GM18498 (cell line): Measurements from ENCODE around the gene NTM.

Experiments
- ATAC-seq: cut with Tn5 transposase; IDR thresholded peaks from one replicate; pipeline ENCODE4 v1.9.1; 2021; ENCODE audit warnings: mild to moderate bottlenecking, moderate library complexity; ENCODE audit not compliant: unreplicated experiment

The NTM gene

DNA sequence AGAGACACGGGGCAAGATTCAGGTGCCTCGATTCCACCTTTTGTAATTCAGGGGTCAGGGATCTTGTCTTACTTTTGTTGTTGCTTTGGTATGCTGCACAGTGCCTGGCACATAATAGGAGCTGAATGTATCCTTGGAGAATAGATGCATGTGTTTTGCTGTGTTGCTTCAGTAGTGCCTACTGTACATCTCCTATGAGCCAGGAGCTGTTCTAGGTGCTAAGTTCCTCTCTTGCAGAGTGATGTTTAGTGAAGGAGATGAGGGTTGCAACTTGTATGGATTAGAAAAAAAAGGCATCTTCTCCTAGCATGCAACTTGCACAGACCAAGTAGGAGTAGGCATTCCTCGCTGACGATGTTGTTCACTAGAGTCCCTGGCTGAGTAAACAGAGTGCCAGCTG, 555.4 kb downstream of the NTM start:
- ATAC-seq = no peak

DNA sequence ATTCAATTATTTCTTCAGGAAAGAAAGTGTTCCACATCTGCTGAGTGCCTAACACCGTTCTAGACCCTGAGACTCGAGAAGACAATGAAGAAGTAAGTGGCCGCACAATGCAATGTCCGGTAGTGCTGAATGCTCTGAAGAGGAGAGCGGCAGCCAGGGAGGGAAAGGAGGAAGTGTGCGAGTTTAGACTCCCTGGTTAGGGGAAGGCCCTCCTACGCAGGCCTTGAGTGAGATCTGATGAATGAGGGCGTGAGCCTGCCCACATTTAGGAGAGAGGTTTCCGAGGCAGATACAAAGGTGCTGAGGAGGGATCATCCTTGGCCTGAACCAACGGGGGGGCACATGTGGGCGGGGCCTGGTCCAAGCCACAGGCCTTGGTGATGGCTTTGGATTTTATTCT, 558.6 kb downstream of the NTM start:
- ATAC-seq = peak; percentile 66

DNA sequence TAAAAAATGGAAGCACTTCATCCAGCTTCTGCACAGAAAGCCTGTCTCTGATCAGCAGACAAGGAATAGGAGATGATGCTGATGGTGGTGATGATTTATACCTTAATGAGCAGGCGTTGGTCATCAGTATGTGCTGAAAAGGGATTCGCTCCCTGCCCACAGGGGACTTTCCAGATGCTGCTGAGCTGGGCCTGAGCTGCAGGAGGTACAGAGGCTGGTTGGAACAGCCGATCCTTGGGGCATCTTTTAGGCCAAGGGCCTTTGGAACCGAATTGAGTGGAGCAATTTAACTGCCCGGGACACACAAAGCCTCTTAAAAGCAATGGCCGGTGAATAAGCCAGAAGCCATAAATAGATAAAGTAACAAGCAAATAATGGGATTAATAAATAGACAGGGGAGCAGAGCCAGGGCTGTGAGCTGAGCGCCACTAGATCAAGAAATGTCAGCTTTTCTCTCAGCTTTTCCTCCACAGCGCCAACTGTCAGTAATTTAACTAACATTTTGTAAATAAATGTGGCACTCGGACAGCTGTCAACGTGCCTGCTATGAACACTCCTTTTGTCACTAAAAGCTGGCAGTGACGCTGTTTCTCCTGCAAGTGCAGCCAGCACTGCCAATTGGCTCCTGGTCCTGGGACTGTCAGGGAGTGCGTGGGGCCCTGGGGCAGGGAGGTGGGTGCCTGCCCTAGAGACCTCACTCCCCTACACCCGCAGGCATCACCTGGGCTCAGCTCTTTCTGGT, 562.3 kb downstream of the NTM start:
- no peak for ATAC-seq

DNA sequence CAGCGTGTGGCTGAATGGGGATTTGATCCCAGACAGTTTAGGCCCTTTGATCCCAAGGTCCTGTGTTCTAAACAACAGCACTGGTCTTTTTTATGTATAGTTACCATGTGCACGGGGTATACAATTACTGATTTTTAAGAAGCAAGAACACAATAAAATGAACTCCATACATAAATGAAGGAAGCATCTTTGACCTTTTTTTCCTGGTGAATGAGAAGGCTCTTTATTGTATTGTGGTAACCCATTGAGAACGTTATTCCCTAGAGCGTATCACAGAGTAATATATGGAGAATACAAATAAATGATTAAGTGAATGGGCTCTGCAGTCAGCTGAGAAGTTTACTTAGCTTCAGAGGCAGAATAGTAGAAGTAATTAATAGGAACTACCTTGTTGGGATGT, 563.6 kb downstream of the NTM start:
- no peak for ATAC-seq

DNA sequence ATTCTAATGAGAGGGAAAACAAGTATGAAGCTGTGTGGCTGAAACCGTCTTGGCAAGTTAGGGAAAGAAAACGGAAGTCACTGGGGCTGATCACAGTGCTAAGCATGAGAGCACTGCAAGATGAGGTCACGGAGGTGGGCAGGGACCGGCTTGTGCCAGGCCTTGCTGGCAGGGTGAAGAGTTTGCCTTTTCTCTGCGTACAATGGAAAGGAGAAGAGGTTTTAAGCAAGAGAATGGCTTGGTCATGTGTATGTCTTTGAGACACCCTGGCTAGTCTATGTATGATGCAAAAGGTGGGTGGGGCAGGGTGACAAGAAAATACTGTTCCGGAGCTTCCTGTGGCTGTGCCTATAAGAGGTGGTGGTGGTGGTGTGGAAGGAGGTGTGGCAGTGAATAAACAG, 567.9 kb downstream of the NTM start:
- ATAC-seq = no peak

DNA sequence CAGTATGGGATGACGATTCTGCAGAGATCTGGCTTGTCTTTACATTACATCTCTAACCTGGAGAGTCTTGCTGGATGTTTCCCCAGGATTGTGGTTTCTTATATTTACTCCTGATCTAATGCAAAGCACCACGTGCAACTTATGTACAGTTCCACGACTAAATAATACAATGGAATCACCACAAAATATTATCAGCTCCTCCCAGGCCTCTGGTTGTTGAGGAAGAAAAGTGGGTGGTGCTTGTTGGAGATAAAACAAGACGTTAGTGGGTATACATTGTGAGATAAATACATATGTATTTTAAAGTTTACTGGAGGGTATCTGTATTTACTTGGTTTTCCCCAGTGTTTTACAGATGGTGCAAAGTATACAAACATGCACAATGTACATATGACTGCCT, 569.7 kb downstream of the NTM start:
- no peak for ATAC-seq

DNA sequence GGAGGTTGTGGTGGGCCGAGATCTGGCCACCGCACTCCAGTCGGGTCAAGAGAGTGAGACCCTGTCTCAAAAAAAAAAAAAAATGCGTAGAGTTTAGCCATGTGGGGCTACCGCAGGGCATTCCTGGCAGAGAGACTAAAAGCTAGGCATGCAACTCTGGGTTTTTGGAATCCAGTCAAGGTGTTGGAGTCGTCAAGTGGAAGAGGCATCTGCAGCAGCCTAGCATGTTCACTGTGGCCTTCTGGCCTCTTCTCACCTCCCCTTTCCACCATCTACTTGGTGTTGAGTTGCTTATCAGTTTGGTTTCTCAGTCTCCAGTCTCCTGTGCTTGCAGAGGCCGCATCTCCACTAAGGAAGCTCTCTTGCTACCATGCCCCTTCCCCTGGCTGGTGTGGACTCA, 572.5 kb downstream of the NTM start:
- ATAC-seq = no peak

DNA sequence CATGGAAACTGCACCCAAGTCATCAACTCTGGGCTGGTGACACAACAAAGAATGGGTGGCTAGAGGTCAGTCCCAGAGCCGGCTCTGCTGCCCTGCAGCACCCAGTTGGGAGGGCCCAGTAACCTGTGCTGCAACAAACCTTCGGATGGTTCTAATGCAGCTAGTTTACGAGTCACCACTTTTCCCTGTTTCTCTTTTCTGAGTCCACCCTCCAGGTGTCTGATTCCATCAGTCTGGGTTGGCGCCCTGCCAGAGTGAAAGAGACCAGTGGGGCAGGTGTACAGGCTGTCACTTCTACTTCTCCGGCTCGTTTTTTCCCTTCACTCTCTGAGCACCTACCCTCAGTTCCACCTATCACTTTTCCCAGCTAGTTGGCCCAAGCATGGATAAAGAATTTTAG, 572.9 kb downstream of the NTM start:
- no peak for ATAC-seq

DNA sequence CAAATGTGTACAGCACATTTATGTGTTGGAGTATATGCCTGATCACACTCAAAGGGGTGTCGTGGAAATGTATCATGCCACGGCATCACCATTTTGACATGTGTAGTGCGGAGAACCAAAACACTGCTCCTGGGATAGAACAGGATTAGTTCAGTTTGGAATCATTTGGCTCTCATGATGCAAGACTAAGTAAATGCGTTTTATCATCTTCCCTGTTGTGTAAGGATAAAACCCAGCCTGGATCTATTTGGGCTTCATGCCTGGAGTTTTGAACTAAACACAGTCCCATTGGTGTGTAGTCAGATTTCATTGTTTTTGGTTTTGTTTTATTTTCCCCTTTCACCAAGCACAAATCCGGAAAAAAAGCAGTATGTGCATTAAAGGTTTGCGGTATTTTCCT, 574.3 kb downstream of the NTM start:
- no peak for ATAC-seq

DNA sequence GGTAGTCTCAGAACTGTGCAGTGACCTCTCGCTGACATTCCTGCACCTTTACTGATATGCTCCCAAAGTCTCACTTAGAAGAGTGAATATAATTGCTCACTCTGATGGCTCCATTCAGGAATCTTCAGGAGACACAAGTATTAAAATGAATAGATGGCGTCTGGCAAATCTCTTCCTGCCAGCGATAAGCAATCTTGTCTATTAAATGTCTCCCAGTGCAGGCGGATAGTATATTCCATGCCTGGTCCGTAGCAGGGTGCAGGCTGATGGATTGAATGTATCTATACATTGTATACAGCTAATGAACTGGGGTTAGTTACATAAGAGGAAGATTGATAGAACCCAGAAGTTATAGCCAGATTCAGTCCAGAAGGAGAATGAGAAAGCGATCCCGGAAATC, 575.3 kb downstream of the NTM start:
- no peak for ATAC-seq

DNA sequence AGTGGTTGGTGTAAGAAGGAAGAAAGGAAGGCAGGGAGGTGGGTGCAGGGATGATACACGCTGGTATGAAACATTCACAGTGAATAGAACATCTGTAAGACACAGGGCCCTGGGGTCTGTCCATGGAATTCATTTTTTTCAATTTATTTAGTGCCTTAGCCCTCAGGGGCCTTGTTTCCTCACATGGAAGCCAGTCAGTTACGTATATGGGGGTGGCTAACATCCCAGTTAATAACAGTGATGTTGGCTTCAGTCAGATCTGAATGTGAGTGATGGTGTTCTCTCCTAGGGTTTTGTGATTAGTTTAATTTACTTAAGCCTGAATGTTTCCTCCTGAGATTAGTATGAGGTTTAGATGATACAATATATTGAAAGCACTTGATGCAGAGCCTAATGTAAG, 577.1 kb downstream of the NTM start:
- no peak for ATAC-seq

DNA sequence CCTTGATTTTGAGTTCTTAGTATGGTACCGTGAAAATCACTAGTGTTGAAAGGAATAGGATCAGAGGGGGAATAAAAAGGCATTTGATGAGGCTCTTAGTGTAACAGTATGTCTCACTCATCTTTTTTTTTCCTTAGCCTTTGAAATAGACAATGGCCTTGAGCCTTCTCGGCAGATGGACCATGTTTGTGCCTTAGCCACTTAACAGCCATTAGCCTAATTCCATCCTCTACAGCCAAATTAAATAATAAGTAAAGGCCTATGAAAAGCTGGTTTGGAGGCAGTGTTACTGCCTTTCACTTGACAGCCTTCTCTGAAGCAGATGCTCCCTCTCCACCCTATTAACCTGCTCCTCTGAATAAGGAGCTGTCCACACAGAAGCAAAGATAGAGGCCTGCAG, 580.7 kb downstream of the NTM start:
- no peak for ATAC-seq

DNA sequence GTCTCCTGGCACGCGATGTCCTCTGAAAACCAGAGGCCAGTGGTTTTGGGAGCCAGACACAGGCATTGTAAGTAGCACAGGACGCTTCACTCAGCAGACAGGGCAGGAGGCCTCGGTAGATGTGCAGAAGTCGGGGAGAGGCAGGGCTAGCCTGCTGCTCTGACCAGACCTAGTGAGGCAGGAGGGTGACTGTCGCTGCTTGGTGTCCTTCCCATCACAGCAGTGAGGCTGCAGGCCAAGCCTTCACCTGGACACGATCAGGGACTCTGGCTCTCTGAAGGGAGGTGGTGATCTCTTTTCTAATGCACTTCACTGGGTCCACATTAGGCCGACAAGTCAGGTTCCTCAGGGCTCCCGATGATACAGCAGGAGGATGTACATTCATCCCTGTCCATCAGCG, 583.7 kb downstream of the NTM start:
- no peak for ATAC-seq

DNA sequence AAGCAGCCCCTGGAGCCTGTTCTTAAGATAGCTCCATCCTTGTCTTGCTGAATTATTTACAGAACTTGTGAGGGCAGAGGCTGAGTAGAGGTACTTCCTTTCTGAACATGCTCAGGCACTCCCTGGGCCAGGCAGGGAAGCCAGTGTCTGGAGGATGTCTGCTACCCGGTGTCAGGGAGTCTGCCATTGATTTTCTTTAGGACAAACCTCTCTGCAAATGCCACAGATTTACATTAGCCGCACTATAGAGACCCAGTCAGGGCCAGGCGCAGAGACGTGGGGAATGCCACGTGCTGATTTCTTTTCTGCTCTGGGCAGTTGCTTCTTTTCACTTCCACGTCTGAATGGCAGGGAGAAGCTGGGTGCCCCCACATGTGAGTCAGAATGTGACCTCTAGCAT, 585.5 kb downstream of the NTM start:
- ATAC-seq = no peak

DNA sequence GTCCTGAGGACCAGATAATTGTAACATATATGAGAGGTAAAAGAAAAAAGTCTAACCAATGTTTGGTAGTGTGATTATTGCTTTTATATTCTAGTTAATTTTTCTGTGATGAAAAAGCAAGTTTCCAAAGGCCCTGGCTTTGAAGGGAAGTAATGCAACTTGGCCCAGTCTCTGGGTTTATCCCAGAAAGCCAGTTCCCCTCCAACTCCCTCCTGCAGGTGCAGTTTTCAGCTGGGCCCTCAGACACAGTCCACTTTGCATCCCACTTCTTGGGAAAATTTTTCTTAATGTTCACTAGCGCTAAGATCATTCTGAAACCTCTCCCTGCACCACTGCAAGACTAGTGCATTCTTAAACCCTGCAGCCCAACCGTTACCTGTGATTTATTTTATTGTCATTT, 586.8 kb downstream of the NTM start:
- no peak for ATAC-seq

DNA sequence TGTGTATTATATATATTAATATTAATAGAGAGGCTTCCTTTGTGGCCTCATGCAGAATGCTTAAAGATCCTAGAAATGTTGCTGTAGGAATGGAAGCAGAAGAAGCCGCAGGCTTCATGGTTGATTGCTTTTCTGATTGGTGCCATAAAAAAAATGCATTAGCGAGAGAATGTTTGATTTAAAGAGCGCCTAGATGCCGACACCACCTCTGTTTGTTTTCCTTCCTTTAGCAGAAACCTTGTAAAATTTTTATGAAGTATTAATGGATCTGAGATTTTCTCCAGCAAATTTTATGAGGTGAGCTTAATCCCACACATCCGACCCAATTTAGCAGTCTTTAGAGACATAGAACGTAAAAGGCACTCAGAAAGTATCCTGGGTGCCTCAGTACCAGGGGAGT, 587.5 kb downstream of the NTM start:
- no peak for ATAC-seq

DNA sequence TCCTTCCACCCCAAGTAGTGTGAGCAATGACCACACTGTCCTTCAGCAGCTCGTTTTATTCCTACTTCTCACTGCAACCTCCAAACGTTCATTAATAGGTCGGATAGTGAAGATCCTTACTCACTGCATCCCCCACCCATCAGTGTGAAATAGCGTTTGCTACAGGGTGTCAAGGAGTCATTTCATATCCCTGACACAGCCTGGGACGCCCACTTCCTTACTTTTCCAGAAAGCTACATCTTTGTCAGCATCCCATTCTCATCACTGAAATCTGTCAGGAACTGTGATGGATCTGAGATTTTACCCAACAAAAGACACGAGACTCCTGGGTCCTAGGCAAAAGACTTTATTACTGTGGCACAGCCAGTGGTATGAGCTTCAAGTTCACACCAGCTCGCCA, 592.4 kb downstream of the NTM start:
- ATAC-seq = no peak

DNA sequence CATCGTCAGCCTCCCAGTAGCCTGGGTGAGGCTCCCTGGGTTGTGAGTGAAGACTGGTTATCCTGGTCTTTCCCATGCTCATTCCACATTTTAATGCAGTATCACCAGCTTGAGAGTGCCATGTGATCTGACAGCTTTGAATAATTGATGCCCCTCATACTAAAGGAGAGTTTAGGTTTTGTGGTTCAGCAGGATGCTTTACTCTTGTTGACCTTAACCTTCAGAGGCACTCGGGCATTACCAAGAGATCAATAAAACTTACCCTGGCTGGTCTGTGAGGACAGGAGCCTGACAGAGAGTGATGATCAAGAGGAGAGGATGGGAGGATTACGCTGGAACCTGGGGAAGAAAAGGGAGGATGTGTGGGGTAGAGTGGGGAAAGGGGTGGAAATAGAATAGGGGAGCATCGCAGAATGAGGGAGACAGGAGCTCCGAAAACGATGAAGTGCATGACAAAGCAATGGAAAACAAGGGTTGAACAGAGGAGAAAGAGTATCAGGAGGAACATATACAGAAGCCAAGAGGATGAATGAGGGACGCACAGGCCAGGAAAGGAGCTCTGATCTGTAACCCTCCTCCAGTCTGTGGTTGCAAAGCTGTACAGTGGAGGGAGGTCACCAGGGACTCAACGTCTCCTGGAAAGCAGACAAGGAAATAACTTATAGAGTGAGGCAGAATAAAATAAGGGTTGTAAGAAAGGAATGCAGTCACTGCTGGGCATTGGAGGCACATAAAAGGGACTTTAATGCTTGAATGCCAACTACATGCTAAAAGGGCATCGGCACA, 594.5 kb downstream of the NTM start:
- no peak for ATAC-seq

DNA sequence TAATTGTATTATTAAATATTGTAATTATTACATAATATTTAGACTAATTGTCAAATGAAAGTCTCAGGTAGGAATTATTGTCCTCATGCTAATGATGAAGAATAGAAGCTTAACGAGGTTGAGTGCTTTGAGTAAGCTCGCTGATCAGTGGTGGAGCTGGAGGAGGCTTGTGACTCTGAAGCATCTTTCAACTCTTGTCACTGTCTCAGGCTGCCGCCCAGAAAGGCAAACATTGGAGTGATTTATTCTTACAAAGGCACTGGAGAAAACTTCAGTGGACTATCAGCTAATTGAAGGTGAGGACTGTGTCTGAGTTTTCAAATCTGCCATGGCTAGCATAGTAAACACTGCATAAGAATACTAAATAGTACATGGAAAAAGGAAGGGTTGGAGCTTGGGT, 595.1 kb downstream of the NTM start:
- ATAC-seq = no peak

DNA sequence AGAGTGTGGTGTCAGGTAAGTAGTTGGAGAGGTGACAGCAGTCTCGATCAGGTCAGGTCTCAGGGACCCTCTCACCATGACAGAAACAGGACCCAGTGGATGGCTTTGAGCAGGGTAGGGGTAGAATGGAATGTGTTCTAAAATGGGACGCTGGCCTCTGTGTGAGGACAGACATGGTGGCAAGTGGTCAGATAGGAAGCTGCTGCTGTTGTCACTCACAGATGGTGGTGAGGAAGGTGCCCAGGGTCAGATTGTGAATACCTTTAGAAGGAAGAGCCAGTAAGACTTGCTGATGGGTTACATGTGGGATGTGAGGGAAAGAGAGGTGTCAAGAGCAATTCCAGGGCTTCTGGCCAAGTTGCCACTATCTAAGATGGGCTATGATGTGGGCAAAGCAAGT, 596.3 kb downstream of the NTM start:
- ATAC-seq = no peak

DNA sequence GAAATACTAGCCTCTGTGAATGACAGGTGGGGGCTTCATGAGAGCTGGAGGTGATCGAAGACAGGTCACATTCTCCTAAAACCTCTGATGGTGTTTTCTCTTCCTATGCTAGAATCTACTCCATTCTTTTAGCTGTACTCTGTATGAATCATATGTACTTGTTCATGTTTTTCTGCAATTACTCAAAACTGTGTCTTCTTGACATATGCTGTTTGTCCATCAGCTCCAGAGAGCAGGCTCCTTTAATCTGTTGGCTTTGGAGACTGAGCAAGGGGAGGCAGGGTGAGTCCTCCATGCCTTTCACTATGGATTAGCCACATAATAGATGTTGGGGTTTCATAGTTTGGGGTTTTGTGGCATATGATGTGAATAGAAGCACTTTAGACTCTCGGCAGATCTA, 598.8 kb downstream of the NTM start:
- no peak for ATAC-seq

DNA sequence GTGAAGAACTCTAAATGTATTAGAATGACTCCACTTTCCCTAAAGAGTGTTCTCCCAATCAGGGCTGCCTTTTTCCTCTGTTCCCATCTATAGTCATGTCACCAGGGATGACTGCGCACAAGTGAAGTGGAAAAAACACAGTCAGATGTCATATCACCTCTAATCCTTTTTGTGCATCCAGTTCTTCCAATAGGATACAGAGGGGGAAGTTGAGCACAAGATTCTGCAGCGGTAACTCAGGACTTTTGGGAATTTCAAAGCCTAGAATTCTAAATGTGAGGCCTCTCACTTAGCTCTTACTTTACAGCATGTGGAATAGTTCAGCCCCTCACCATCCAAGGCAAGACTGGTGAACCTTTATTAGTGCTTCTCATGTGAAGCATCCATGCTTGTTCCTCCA, 602.6 kb downstream of the NTM start:
- ATAC-seq = no peak

DNA sequence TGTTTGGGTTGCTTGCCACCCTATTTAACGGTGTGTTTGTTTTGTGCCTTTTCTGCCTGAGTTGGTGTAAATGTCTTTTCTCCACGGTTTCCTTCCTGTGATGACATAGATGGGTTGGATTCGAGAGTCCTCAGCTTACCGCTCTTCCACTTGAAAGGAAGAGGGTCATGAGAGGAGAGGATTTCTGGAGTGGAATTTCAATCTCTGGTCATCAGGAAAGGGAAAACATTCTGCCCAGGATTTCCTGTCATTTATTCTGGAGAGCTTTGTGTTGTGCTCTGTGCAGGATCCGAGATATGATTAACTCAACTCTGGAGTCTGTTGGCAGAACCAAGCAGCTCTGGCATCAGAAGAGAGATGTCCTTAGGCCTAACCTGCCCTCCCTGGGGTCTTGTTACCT, 605.2 kb downstream of the NTM start:
- ATAC-seq = no peak
